Adrenal gland (tissue), 5 donors: ENCODE data around the gene ADGRB3.

ENCODE experiments used
- POLR2A ChIP-seq, 2 donors: fragments of 450-650 bp; IDR thresholded peaks; one replicate each; pipeline ENCODE4 v1.6.1; 2017; ENCODE audit warnings: antibody characterized with exemption in 2 of 2, mild to moderate bottlenecking in 2 of 2, moderate library complexity in 1 of 2
- TF ChIP-seq, protein P1 (sequence below), 6 experiments: fragments of 450-650 bp in 4 of 6; fragments of 200-600 bp in 2 of 6; sonication (generic) in 1 of 6; IDR thresholded peaks; 1 replicate in 5 of 6; 2 replicates in 1 of 6; pipeline versions ENCODE4 v1.5.1 to v1.8.0; 2016 to 2021; ENCODE audit warnings: antibody characterized with exemption in 6 of 6, mild to moderate bottlenecking in 2 of 6, moderate library complexity in 1 of 6
- donor health status: DM: no; HTN: no; CAD: no.

GRCh38 chr6:68635706-68636513 is 828 bp downstream of the ADGRB3 start:
- TF ChIP-seq, protein P1, sequence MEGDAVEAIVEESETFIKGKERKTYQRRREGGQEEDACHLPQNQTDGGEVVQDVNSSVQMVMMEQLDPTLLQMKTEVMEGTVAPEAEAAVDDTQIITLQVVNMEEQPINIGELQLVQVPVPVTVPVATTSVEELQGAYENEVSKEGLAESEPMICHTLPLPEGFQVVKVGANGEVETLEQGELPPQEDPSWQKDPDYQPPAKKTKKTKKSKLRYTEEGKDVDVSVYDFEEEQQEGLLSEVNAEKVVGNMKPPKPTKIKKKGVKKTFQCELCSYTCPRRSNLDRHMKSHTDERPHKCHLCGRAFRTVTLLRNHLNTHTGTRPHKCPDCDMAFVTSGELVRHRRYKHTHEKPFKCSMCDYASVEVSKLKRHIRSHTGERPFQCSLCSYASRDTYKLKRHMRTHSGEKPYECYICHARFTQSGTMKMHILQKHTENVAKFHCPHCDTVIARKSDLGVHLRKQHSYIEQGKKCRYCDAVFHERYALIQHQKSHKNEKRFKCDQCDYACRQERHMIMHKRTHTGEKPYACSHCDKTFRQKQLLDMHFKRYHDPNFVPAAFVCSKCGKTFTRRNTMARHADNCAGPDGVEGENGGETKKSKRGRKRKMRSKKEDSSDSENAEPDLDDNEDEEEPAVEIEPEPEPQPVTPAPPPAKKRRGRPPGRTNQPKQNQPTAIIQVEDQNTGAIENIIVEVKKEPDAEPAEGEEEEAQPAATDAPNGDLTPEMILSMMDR (IDR thresholded peaks at IDR 0.05) = no peak
- no peak for TF ChIP-seq POLR2A (IDR thresholded peaks at IDR 0.05)
